AG04449 (cell line): ENCODE data around the gene VCL.
"Not testable (repeated sequence)": the region's sequence is repeated elsewhere in the genome, so short reads cannot be mapped to it uniquely, and the experiment has no call there.

Experiments used
- CTCF ChIA-PET: fragments of 350-600 bp; formaldehyde crosslinking; extraction: SDS; loops from one replicate; lab custom pipeline; 2021; ENCODE audit warnings: antibody characterized with exemption; lab: Yijun Ruan, JAX
- POLR2A ChIA-PET: fragments of 400-600, 350-600 bp; formaldehyde crosslinking; extraction: SDS; loops from one replicate; lab custom pipeline; 2020; ENCODE audit warnings: antibody characterized with exemption, inconsistent platforms; lab: Yijun Ruan, JAX
- DNase-seq: peaks from one replicate; pipeline ENCODE4 v3.0.0-alpha.2; 2010; ENCODE audit warnings: low read depth, low spot score
- H3K4me3 ChIP-seq: 2 replicates; pipeline ENCODE4 v1.5.1; 2011; ENCODE audit warnings: low read depth, mild to moderate bottlenecking, control low read depth, low read length
- CTCF ChIP-seq: IDR thresholded peaks from one replicate; pipeline ENCODE4 v1.5.1; 2011; ENCODE audit warnings: mild to moderate bottlenecking, moderate library complexity, low read length, control low read depth, inconsistent platforms; ENCODE audit not compliant: insufficient read depth; ENCODE audit errors: missing control alignments

VCL gene

GRCh38 chr10:74027702-74028101, 29.8 kb downstream of the VCL start:
- ChIA-PET CTCF (interaction anchor here (0.7 to 4.4 kb wide), 6 partner anchors 7 to 148 kb away, joined by 3 to 25 read pairs (median 6); no protein-coding TSS in a partner anchor), POLR2A (interaction anchor here (0.6 to 1.0 kb wide), 2 partner anchors 20 kb away, joined by 3 read pairs; no protein-coding TSS in a partner anchor)
- H3K4me3 ChIP-seq, result no peak overlapping the region
- DNase-seq, result no peak
- no peak for TF ChIP-seq CTCF

- no peak for TF ChIP-seq CTCF
- POLR2A ChIA-PET, result no interaction called here
- CTCF ChIA-PET, result interaction anchor here (0.7 to 1.6 kb wide), 5 partner anchors 10 to 151 kb away, joined by 3 to 5 read pairs (median 3); no protein-coding TSS in a partner anchor
- no peak overlapping the region for H3K4me3 ChIP-seq
- no peak for DNase-seq
Observed at GRCh38 chr10:74029943-74030342, 32.0 kb downstream of the VCL start.

- H3K4me3 ChIP-seq, DNase-seq: not testable (repeated sequence)
- POLR2A ChIA-PET, result interaction anchor here (0.6 to 0.7 kb wide), 2 partner anchors 11 to 34 kb away, joined by 3 to 4 read pairs; no protein-coding TSS in a partner anchor
- CTCF ChIA-PET, result interaction anchor here (1.6 to 4.4 kb wide), 3 partner anchors 7 to 145 kb away, joined by 4 to 25 read pairs (median 6); no protein-coding TSS in a partner anchor
Observed at GRCh38 chr10:74032208-74032607, 34.3 kb downstream of the VCL start.

GRCh38 chr10:74032900-74033655, 35.2 kb downstream of the VCL start:
- POLR2A ChIA-PET, result no interaction called here
- TF ChIP-seq CTCF, result no peak
- DNase-seq, result no peak
- CTCF ChIA-PET, result interaction anchor here (0.6 to 4.4 kb wide), 4 partner anchors 8 to 153 kb away, joined by 3 to 25 read pairs (median 5); no protein-coding TSS in a partner anchor
- H3K4me3 ChIP-seq, result no peak overlapping the region

GRCh38 chr10:74033702-74034101, 35.8 kb downstream of the VCL start:
- no peak overlapping the region for H3K4me3 ChIP-seq
- TF ChIP-seq CTCF, result no peak
- CTCF ChIA-PET, result interaction anchor here (0.6 to 4.4 kb wide), 4 partner anchors 8 to 154 kb away, joined by 3 to 25 read pairs (median 4); no protein-coding TSS in a partner anchor
- no peak for DNase-seq
- POLR2A ChIA-PET, result no interaction called here

- POLR2A ChIA-PET, result no interaction called here
- no peak overlapping the region for H3K4me3 ChIP-seq
- CTCF ChIA-PET, result interaction anchor here (1.6 to 4.4 kb wide), 3 partner anchors 9 to 94 kb away, joined by 3 to 25 read pairs (median 5); no protein-coding TSS in a partner anchor
- DNase-seq, result no peak
- no peak for TF ChIP-seq CTCF
Observed at GRCh38 chr10:74034301-74034700, 36.4 kb downstream of the VCL start.
